OCI-LY7 (cell line): ENCODE results near the gene RNF5.

Experiments used
- EZH2phosphoT487 ChIP-seq: fragments of 200-600 bp; sonication (generic); IDR thresholded peaks from 2 replicates; pipeline ENCODE4 v1.6.1; 2018; ENCODE audit warnings: low read depth, borderline replicate concordance, mild to moderate bottlenecking, mixed run types, antibody characterized with exemption, low read length, moderate library complexity, mixed read lengths
- TF ChIP-seq, protein P1 (sequence below): fragments of 200-600 bp; sonication (generic); conservative IDR thresholded peaks from 2 replicates; pipeline ENCODE4 v1.5.1; 2014; ENCODE audit warnings: mild to moderate bottlenecking, antibody characterized with exemption, low read length, moderate library complexity, mixed read lengths

DNA sequence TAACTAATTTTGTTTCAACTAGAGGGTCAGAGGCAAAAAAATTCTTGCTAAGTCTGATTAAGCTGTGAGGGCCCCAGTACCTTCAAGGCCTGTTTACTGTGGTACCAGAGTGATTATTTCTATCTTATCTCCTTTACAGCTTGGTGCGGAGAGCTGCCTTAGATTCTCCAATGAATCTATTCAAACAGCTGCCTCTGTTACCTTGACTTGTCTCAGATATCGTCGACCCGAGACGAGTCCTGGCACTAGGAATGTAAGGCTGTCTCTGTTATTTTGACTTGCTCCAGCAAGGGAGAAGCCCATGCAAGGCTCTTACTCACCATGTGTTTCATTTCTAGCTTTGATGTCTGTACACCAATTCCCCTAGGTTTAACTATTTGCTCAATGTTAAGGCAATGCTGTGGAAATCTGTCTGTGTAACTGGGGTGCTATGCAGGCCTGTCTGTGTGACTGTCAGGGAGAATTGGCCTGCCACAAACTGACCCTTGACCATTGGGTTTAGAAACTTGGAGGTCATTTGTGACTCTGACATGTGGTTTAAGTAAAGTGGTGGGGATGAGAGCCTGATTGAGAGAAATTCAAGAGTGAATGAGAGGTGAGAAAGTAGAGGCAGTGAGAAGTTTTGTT is 37.7 kb upstream of the RNF5 start:
- TF ChIP-seq, protein P1, sequence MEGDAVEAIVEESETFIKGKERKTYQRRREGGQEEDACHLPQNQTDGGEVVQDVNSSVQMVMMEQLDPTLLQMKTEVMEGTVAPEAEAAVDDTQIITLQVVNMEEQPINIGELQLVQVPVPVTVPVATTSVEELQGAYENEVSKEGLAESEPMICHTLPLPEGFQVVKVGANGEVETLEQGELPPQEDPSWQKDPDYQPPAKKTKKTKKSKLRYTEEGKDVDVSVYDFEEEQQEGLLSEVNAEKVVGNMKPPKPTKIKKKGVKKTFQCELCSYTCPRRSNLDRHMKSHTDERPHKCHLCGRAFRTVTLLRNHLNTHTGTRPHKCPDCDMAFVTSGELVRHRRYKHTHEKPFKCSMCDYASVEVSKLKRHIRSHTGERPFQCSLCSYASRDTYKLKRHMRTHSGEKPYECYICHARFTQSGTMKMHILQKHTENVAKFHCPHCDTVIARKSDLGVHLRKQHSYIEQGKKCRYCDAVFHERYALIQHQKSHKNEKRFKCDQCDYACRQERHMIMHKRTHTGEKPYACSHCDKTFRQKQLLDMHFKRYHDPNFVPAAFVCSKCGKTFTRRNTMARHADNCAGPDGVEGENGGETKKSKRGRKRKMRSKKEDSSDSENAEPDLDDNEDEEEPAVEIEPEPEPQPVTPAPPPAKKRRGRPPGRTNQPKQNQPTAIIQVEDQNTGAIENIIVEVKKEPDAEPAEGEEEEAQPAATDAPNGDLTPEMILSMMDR = no peak
- TF ChIP-seq EZH2phosphoT487 = no peak
